ENCODE results near the gene RPA1. TPM values are rescaled to one million over a fixed set of nuclear protein-coding genes. Genes with fewer than 3 reads are reported as not detected.

The RPA1 gene
- total RNA-seq, 3 donors from 2014 or later (not counting 1 experiment from before 2014, with no cell fraction given): 70.9 to 101 (median 98.9) TPM

GRCh38 chr17:1937461-1937860 lies 107.7 kb downstream of the RPA1 start:
- no peak overlapping the region for H3K27ac Mint-ChIP-seq
- peaks cover 3% of the 10 kb centered on the region for H3K4me1 ChIP-seq (ENCODE audit: control insufficient read depth, insufficient read depth, low read length)
- H3K36me3 ChIP-seq (ENCODE audit: control insufficient read depth, insufficient read depth, low read length): no peaks in the 10 kb centered on the region
- no peaks in the 10 kb centered on the region for H3K4me1 Mint-ChIP-seq
- DNase-seq: no peak
- no peaks in the 10 kb centered on the region for H3K9me3 ChIP-seq (ENCODE audit: control insufficient read depth, insufficient read depth, low read length)
- WGBS (ENCODE audit: insufficient coverage): 95% methylated on average over 25 of the region's 25 CpGs
- no peaks in the 10 kb centered on the region for H3K27me3 ChIP-seq (ENCODE audit: control insufficient read depth, insufficient read depth, low read length)
- no peaks in the 10 kb centered on the region for H3K9me3 Mint-ChIP-seq
- H3K27ac ChIP-seq (ENCODE audit: low read length): no peak overlapping the region
- H3K4me3 Mint-ChIP-seq: no peak overlapping the region
- intact Hi-C loops (cut with micrococcal nuclease): no loop called here
- ATAC-seq: no peak
- H3K27me3 Mint-ChIP-seq (ENCODE audit: low read depth in 2 of 2): no peaks in the 10 kb centered on the region
- TF ChIP-seq CTCF (IDR thresholded peaks at IDR 0.05): no peak
- H3K4me3 ChIP-seq (ENCODE audit: low read length): no peak overlapping the region
- H3K36me3 Mint-ChIP-seq: no peaks in the 10 kb centered on the region

- ATAC-seq: no peak
- intact Hi-C loops (cut with micrococcal nuclease): no loop called here
- H3K36me3 Mint-ChIP-seq: no peaks in the 10 kb centered on the region
These were observed 110.4 kb downstream of the RPA1 start for GRCh38 chr17:1939981-1940809.

GRCh38 chr17:1940810-1941185 lies 111.0 kb downstream of the RPA1 start:
- ATAC-seq (no peak), DNase-seq (no peak)
- intact Hi-C loops (cut with micrococcal nuclease): no loop called here
- no peaks in the 10 kb centered on the region for H3K27me3 Mint-ChIP-seq (ENCODE audit: low read depth in 2 of 2)
- H3K4me3 Mint-ChIP-seq: no peak overlapping the region
- no peaks in the 10 kb centered on the region for H3K36me3 ChIP-seq (ENCODE audit: control insufficient read depth, insufficient read depth, low read length)
- no peaks in the 10 kb centered on the region for H3K9me3 Mint-ChIP-seq
- no peaks in the 10 kb centered on the region for H3K4me1 Mint-ChIP-seq
- WGBS (ENCODE audit: insufficient coverage): 88% methylated on average over 10 of the region's 10 CpGs
- no peak overlapping the region for H3K4me3 ChIP-seq (ENCODE audit: low read length)
- H3K9me3 ChIP-seq (ENCODE audit: control insufficient read depth, insufficient read depth, low read length): no peaks in the 10 kb centered on the region
- no peaks in the 10 kb centered on the region for H3K36me3 Mint-ChIP-seq
- H3K27me3 ChIP-seq (ENCODE audit: control insufficient read depth, insufficient read depth, low read length): no peaks in the 10 kb centered on the region
- no peak overlapping the region for H3K27ac Mint-ChIP-seq
- peaks cover 3% of the 10 kb centered on the region for H3K4me1 ChIP-seq (ENCODE audit: control insufficient read depth, insufficient read depth, low read length)
- TF ChIP-seq CTCF (IDR thresholded peaks at IDR 0.05): no peak
- no peak overlapping the region for H3K27ac ChIP-seq (ENCODE audit: low read length)

More at GRCh38 chr17:1939981-1940809, 110.4 kb downstream of the RPA1 start:
- no peaks in the 10 kb centered on the region for H3K27me3 ChIP-seq (ENCODE audit: control insufficient read depth, insufficient read depth, low read length)
- Mint-ChIP-seq H3K27ac (no peak overlapping the region), H3K27me3 (ENCODE audit: low read depth in 2 of 2) (no peaks in the 10 kb centered on the region), H3K9me3 (no peaks in the 10 kb centered on the region), H3K4me3 (no peak overlapping the region), H3K4me1 (no peaks in the 10 kb centered on the region)
- WGBS (ENCODE audit: insufficient coverage): 88% methylated on average over 27 of the region's 27 CpGs
- no peak overlapping the region for H3K27ac ChIP-seq (ENCODE audit: low read length)
- no peak overlapping the region for H3K4me3 ChIP-seq (ENCODE audit: low read length)
- no peak for DNase-seq
- H3K4me1 ChIP-seq (ENCODE audit: control insufficient read depth, insufficient read depth, low read length): peaks cover 3% of the 10 kb centered on the region
- H3K36me3 ChIP-seq (ENCODE audit: control insufficient read depth, insufficient read depth, low read length): no peaks in the 10 kb centered on the region
- TF ChIP-seq CTCF (IDR thresholded peaks at IDR 0.05): no peak
- H3K9me3 ChIP-seq (ENCODE audit: control insufficient read depth, insufficient read depth, low read length): no peaks in the 10 kb centered on the region

All from natural killer cell (primary cell).